HCT116 (cell line): ENCODE data around the gene DPP10. TPM values are rescaled to one million over a fixed set of nuclear protein-coding genes. Genes with fewer than 3 reads are reported as not detected.

ENCODE experiments used
- ATAC-seq: fragments of 200-7000 bp; cut with Tn5 transposase; 2 replicates; pipeline ENCODE4 v1.9.1; 2020; ENCODE audit warnings: mild to moderate bottlenecking, moderate library complexity
- BruUV-seq: library from RNA; stranded (reverse); fragments of 400-500 nt; replicated peaks from 2 replicates; lab custom pipeline; 2021; lab: Mats Ljungman, UMichigan
- CTCF ChIA-PET: fragments of 300-600 bp; sonication (Branson Sonifier 250); formaldehyde crosslinking; loops from one replicate; lab custom pipeline; 2021; ENCODE audit warnings: antibody characterized with exemption; lab: Charles Lee
- POLR2A ChIA-PET: fragments of 300-600, 350-600 bp; sonication (Branson Sonifier 250); formaldehyde crosslinking; loops from one replicate; lab custom pipeline; 2021; ENCODE audit warnings: antibody characterized with exemption; lab: Charles Lee
- RAD21 ChIA-PET, 2 experiments: fragments of 300-600 bp; sonication (Branson Sonifier 250); formaldehyde crosslinking; loops; one replicate each; lab custom pipeline; 2023; ENCODE audit warnings: low total read pairs in 2 of 2; ENCODE audit not compliant: uncharacterized antibody in 2 of 2, unreplicated experiment in 2 of 2, low non-redundant PET in 1 of 2; lab: Charles Lee
- DNase-seq: peaks from one replicate; pipeline ENCODE4 v3.0.0-alpha.2; 2010; ENCODE audit warnings: low read depth, low spot score
- H2AFZ ChIP-seq: fragments of 200-600 bp; shearing (Covaris generic), sonication (generic); 2 replicates; pipeline ENCODE4 v1.6.1; 2017; ENCODE audit warnings: low read depth, mixed run types, mixed read lengths, antibody characterized with exemption, low read length; ENCODE audit not compliant: poor library complexity, severe bottlenecking
- H3K27ac ChIP-seq: 2 replicates; pipeline ENCODE4 v1.5.1; 2012; ENCODE audit warnings: low read depth, low read length
- H3K27me3 ChIP-seq: fragments of 200-600 bp; sonication (generic); 2 replicates; pipeline ENCODE4 v1.6.1; 2016; ENCODE audit warnings: mixed run types, low read length, mixed read lengths; ENCODE audit not compliant: insufficient read depth
- H3K36me3 ChIP-seq, 2 experiments: fragments of 200-500 bp in 1 of 2; fragments of 200-600 bp in 1 of 2; sonication (Bioruptor generic) in 1 of 2; sonication (generic) in 1 of 2; 2 replicates each; pipeline versions ENCODE4 v1.5.1 to v1.6.1; 2014 to 2016; ENCODE audit warnings: low read length in 2 of 2, inconsistent platforms in 1 of 2, mixed read lengths in 1 of 2, mixed run types in 1 of 2; ENCODE audit not compliant: insufficient read depth in 2 of 2, control insufficient read depth in 1 of 2
- H3K4me1 ChIP-seq, 2 experiments: fragments of 200-600 bp in 1 of 2; sonication (generic) in 1 of 2; 2 replicates each; pipeline versions ENCODE4 v1.5.1 to v1.6.1; 2012 to 2017; ENCODE audit warnings: low read length in 2 of 2, inconsistent platforms in 1 of 2, mild to moderate bottlenecking in 1 of 2, mixed read lengths in 1 of 2, mixed run types in 1 of 2, moderate library complexity in 1 of 2; ENCODE audit not compliant: insufficient read depth in 2 of 2, control insufficient read depth in 1 of 2
- H3K4me2 ChIP-seq: fragments of 200-600 bp; sonication (generic); 2 replicates; pipeline ENCODE4 v1.6.1; 2017; ENCODE audit warnings: mixed run types, low read length, mixed read lengths
- H3K4me3 ChIP-seq, 2 experiments: fragments of 200-600 bp in 1 of 2; sonication (generic) in 1 of 2; replicated peaks in 1 of 2; 2 replicates each; pipeline ENCODE4 v1.5.1; 2011 to 2016; ENCODE audit warnings: low read length in 2 of 2, control low read depth in 1 of 2, low read depth in 1 of 2, mild to moderate bottlenecking in 1 of 2, mixed read lengths in 1 of 2, mixed run types in 1 of 2
- H3K79me2 ChIP-seq: fragments of 200-600 bp; sonication (generic); 2 replicates; pipeline ENCODE4 v1.6.1; 2017; ENCODE audit warnings: mild to moderate bottlenecking, mixed run types, low read length, moderate library complexity, mixed read lengths; ENCODE audit not compliant: insufficient read depth
- H3K9ac ChIP-seq: fragments of 200-600 bp; sonication (generic); 2 replicates; pipeline ENCODE4 v1.6.1; 2016; ENCODE audit warnings: low read length, mixed read lengths
- H3K9me2 ChIP-seq: fragments of 200-600 bp; sonication (generic), shearing (Covaris generic); 2 replicates; pipeline ENCODE4 v1.6.1; 2017; ENCODE audit warnings: mixed run types, mild to moderate bottlenecking, moderate library complexity; ENCODE audit not compliant: insufficient read depth
- H3K9me3 ChIP-seq, 2 experiments: fragments of 200-500 bp in 1 of 2; fragments of 200-600 bp in 1 of 2; sonication (Bioruptor generic) in 1 of 2; sonication (generic) in 1 of 2; 2 replicates each; pipeline ENCODE4 v1.6.1; 2014 to 2017; ENCODE audit warnings: low read length in 2 of 2, mixed read lengths in 2 of 2, inconsistent platforms in 1 of 2, low read depth in 1 of 2, mild to moderate bottlenecking in 1 of 2, mixed run types in 1 of 2, moderate library complexity in 1 of 2; ENCODE audit not compliant: control insufficient read depth in 1 of 2, insufficient read depth in 1 of 2
- H4K20me1 ChIP-seq: fragments of 200-600 bp; sonication (generic), shearing (Covaris generic); 2 replicates; pipeline ENCODE4 v1.6.1; 2017; ENCODE audit warnings: mixed run types, mild to moderate bottlenecking, moderate library complexity; ENCODE audit not compliant: insufficient read depth
- ATF3 ChIP-seq: IDR thresholded peaks from 2 replicates; pipeline ENCODE4 v1.6.1; 2012
- CEBPB ChIP-seq: IDR thresholded peaks from 2 replicates; pipeline ENCODE4 v1.6.1; 2012; ENCODE audit warnings: low read depth
- EGR1 ChIP-seq: IDR thresholded peaks from 2 replicates; pipeline ENCODE4 v1.6.1; 2012; ENCODE audit warnings: low read depth
- ELF1 ChIP-seq: IDR thresholded peaks from 2 replicates; pipeline ENCODE4 v1.6.1; 2012; ENCODE audit warnings: low read depth, borderline replicate concordance
- MAX ChIP-seq: IDR thresholded peaks from 2 replicates; pipeline ENCODE4 v1.6.1; 2012
- POLR2A ChIP-seq: IDR thresholded peaks from 2 replicates; pipeline ENCODE4 v1.7.0; 2011; ENCODE audit warnings: borderline replicate concordance; ENCODE audit not compliant: insufficient read depth, insufficient read length; ENCODE audit errors: extremely low read depth
- POLR2AphosphoS5 ChIP-seq: IDR thresholded peaks from 2 replicates; pipeline ENCODE4 v1.6.1; 2011; ENCODE audit warnings: mild to moderate bottlenecking, low read depth, low read length, moderate library complexity
- RAD21 ChIP-seq: IDR thresholded peaks from 2 replicates; pipeline ENCODE4 v1.6.1; 2012; ENCODE audit warnings: low read depth, mild to moderate bottlenecking
- SIN3A ChIP-seq: IDR thresholded peaks from 2 replicates; pipeline ENCODE4 v1.6.1; 2012; ENCODE audit warnings: low read depth
- SP1 ChIP-seq: IDR thresholded peaks from 2 replicates; pipeline ENCODE4 v1.6.1; 2012; ENCODE audit warnings: low read depth
- SRF ChIP-seq: IDR thresholded peaks from 2 replicates; pipeline ENCODE4 v1.6.1; 2012; ENCODE audit warnings: low read depth
- TCF7L2 ChIP-seq: IDR thresholded peaks from 2 replicates; pipeline ENCODE4 v1.7.0; 2011; ENCODE audit warnings: borderline replicate concordance, inconsistent platforms; ENCODE audit not compliant: insufficient read depth, insufficient read length; ENCODE audit errors: extremely low read depth
- ZBTB33 ChIP-seq: IDR thresholded peaks from 2 replicates; pipeline ENCODE4 v1.6.1; 2011; ENCODE audit warnings: mild to moderate bottlenecking, low read length, moderate library complexity; ENCODE audit not compliant: insufficient replicate concordance; ENCODE audit errors: extremely low read depth
- ZFX ChIP-seq: fragments of 450-650 bp; IDR thresholded peaks from 2 replicates; pipeline ENCODE4 v1.6.1; 2017
- intact Hi-C: fragments of 100-400 bp; cut with micrococcal nuclease; formaldehyde crosslinking; loops from 2 replicates; pipeline ENCODE4 v1.10.0; 2022
- total RNA-seq: library from RNA; stranded (reverse); gene quantifications from one replicate; pipeline ENCODE4 v1.2.1, GENCODE V29; 2021; ENCODE audit not compliant: unreplicated experiment

DPP10 gene
- total RNA-seq, 1 experiment from 2014 or later: not detected

GRCh38 chr2:114537777-114538176, 95.3 kb downstream of the DPP10 start:
- POLR2A ChIA-PET: no interaction called here
- ATAC-seq (no peak), DNase-seq (no peak)
- Histone ChIP-seq H3K27me3 (no peaks in the 10 kb centered on the region), H3K79me2 (no peaks in the 10 kb centered on the region), H3K9ac (no peak overlapping the region), H3K4me3 (no peak overlapping the region)
- RAD21 ChIA-PET: no interaction called here
- no peak for TF ChIP-seq ELF1
- no peak for TF ChIP-seq SP1
- no peak for TF ChIP-seq TCF7L2
- TF ChIP-seq SRF: no peak
- no peak for TF ChIP-seq SIN3A
- no peak for TF ChIP-seq CEBPB
- TF ChIP-seq ATF3: no peak
- TF ChIP-seq EGR1: no peak
- no peak for TF ChIP-seq ZFX
- no peak for TF ChIP-seq MAX
- no peak for TF ChIP-seq POLR2AphosphoS5
- TF ChIP-seq, all 23 proteins: peak for 0
- Histone ChIP-seq H3K9me3 (peaks cover 4 to 5% of the 10 kb centered on the region in 2 experiments; a peak in 2 of 4 replicates), H3K36me3 (no peaks in the 10 kb centered on the region), H3K4me1 (no peaks in the 10 kb centered on the region), H4K20me1 (no peaks in the 10 kb centered on the region), H3K9me2 (no peaks in the 10 kb centered on the region), H3K4me2 (no peak overlapping the region), H2AFZ (no peak overlapping the region), H3K27ac (no peak overlapping the region)
- intact Hi-C loops: no loop called here
- no TSS peak for BruUV-seq
- CTCF ChIA-PET: no interaction called here

GRCh38 chr2:114542695-114543094, 100.3 kb downstream of the DPP10 start:
- TF ChIP-seq TCF7L2 (no peak), RAD21 (no peak), ZBTB33 (no peak), POLR2A (no peak), MAX (no peak)
- intact Hi-C loops: no loop called here
- POLR2A ChIA-PET: no interaction called here
- H3K9ac ChIP-seq: no peak overlapping the region
- H3K79me2 ChIP-seq: no peaks in the 10 kb centered on the region
- BruUV-seq: no TSS peak
- H3K27me3 ChIP-seq: no peaks in the 10 kb centered on the region
- CTCF ChIA-PET: no interaction called here
- H3K27ac ChIP-seq: no peak overlapping the region
- H3K4me3 ChIP-seq: no peak overlapping the region
- H3K36me3 ChIP-seq: no peaks in the 10 kb centered on the region
- H3K4me2 ChIP-seq: no peak overlapping the region
- H3K9me3 ChIP-seq: peaks cover 6 to 7% of the 10 kb centered on the region in 2 experiments; a peak in 2 of 4 replicates
- no peak for DNase-seq
- no peaks in the 10 kb centered on the region for H3K4me1 ChIP-seq
- no peak for ATAC-seq
- no peak overlapping the region for H2AFZ ChIP-seq
- H3K9me2 ChIP-seq: no peaks in the 10 kb centered on the region
- H4K20me1 ChIP-seq: no peaks in the 10 kb centered on the region
- RAD21 ChIA-PET: no interaction called here
